T-helper 2 cell (primary cell): ENCODE results near the gene CACNA1C.
"Not testable (repeated sequence)": the region's sequence is repeated elsewhere in the genome, so short reads cannot be mapped to it uniquely, and the experiment has no call there.

Experiments used
- DNase-seq, 5 experiments: peaks; one replicate each; pipeline versions ENCODE4 v3.0.0 to v3.0.0-alpha.2; 2012 to 2022

The CACNA1C gene

DNA sequence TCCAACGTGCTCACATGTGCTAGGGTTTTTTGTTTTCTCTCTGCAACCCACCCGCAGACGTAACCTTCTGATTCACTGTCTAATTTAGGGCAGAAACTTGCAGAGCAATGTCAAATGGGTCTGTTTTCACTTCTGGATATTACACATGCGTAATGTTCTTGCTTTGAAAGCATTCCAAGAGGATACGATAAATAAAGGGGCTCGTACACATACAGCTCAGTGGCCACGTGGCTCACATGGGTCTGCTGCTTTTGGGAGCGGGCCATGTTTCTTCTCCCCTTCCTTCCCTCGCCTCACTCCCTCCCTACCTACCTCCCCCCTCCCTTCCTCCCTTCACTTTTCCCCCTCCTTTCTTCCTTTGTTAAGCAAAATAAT, 23.4 kb downstream of the CACNA1C start:
- no peak for DNase-seq

DNA sequence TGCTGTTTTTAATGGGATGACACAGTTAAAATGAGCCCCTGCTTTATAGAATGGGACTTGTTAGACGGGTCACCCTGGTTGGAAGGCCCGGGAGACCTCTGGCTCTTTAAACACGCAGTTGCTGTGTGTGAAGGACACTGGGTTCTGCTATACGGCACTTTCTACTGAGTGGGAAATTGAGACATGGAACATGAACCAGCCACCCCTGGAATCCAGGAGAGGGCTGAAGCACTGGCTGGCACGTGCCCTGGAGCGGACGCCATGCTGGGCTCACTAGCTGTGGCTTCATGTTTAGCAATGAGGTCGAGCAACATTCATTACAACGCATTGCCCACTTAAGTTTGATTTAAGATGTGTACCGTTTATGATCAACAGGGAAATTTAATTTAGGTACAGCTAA, 23.9 kb downstream of the CACNA1C start:
- DNase-seq, result no peak

DNA sequence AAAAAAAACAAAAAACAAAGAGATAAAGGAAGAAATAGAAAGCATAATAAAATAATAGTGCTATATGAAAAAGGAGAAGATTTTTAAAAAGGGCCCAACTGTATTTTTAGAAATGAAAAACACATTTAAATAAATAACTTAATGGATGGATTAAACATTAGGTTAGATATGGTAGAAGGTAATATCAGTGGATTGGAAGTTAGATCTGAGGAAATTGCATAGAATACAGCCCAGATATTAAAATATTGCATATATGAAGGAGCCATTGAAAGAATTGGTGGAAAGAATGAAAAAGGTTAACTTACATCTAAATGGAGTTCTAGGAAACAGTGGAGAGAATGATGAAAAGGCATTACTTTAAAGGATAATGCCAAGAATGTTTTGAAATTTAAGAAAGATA, 27.8 kb downstream of the CACNA1C start:
- no peak for DNase-seq

DNA sequence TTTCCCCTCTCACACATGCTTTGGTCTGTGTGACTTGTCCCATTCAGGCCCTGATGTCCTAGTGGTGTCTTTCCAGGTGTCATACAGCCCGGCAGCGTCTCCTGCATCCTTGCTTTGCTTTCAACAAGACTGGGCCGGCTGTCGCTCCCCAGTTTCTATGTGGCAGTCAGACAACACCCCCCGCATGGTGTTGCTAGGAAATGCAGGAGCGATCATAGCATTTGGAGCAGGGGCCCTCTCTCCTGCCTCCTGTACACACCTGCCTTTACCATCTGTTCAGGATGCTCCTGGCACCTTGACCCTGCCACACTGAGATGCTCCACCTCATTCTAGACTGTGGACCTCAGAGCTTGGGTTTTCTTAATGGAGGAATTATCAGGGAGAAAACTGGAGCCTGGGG, 29.5 kb downstream of the CACNA1C start:
- DNase-seq, result no peak

DNA sequence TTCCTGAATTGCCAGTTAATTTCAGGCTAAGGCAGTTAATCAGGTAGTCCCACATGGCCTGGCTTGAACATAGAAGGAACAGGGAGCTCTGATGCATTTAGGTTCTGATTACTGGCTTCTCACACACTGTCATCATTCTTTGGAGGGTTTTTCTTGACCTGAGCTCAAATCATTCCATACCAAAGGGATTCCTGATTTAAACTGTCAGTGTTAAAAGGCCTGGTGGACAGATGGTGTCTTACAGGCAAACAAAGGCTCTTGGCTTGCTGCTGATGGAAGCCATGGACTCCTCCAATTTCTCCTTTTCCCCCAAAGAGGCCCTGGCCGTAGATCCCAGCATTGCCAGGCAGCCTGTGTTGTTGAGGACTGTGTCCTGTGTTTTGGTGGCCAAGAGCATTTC, 30.2 kb downstream of the CACNA1C start:
- no peak for DNase-seq

DNA sequence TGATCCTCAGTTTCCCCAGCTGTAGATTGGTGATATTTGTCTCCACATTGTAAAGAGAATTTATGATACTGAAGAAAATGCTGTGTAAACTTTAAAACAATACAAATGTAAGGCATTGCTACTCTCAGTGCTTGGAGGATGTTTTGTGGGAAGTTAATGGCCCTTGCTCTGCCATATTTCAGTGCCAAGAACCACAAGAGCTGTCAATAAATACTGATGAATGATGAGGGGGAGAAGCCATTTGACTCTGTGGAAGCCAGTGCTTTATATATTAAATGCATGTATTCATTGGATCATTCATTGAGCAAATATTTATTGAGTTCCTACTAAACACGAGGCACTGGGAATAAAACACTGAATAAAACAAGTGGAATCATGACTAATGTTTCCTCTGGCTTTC, 30.8 kb downstream of the CACNA1C start:
- no peak for DNase-seq

DNA sequence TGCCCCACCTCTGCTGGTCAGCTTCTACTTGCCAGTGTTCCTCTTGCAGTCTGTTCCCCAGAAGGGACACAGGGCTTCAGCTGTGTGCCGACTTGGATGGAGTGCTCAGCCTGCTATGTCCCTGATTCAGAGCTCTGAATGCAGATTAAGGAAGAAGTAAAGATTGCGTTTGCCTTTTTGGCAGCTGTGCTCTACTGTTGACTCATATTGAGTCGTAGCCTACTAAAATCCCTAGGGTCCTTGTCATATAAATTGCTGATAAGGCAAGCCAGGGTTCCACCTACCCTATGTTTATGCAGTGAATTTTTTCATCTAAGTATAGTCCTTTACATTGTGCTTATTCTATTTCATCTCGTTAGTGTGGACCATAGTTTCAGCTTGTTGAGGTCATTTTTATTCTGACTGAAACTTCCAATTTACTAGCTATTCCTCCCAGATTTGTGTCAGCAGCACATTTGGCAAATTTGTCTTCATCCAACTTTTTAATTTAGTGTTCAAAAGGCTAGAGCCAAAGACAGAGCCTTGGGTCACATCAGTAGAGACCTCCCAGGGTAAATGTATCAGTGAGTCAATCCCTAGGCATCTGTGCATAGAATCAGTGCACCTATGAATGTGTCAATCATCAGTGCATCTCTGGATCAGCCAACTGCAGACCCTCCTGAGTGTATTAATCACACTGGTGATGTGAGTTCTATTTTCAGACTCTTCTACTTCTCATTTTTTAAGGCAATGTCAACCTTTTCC, 31.9 kb downstream of the CACNA1C start:
- no peak for DNase-seq

DNA sequence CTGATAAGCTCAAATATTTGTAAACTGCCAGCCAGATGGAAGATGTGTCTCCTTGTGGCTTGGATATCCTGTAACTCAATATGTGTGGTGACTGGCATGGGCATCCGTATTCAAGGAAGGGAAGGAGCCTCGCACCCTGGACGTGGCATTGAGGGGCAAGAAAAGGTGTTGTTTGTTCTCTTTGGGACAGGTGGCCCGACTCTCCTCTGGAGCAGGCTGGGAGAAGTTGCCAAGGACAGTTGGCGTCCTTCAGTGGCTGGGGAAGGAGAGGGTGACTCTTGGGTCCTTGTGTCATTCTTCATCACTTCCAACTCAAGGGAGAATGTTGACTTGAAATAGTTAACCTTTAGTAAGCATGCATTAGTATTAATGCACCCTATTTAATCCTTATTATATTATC, 39.6 kb downstream of the CACNA1C start:
- DNase-seq, result no peak

DNA sequence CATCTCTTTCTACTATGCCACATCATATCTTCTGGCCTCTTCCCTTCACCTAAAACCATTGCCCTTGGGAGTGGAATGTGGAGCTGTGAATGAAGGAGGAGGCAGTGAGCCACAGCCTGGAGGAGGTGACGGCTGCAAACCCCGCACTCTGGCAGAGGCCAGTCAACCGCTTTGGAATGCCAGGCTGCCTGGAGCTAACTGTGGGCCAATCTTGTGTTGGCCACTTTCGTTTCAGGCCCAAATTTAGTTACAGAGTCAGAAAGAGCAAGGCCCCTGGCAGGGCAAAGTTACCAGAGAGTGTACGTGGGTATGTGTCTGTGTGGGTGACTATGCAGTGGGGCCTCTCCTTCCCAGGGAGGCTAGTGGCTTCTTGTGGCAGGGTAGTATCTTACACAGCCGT, 40.1 kb downstream of the CACNA1C start:
- no peak for DNase-seq

DNA sequence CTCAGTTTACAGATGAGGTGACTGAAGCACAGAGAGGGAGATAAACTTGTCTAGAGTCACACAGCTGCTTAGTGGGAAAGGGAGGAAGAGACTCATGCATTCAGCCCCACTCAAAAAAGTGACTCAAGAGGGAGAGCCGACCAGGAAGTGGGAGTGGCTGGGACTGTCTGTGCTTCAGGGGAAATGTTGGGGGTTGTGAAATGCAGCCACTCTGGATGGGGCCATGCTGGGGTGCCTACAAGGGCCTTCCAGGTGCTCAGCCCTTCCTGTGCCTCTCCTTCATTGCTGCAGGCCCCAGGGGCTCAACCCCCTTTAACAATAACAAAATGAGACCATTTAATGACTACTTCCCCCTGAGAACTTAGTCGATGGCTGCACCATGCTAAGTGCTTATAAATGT, 41.8 kb downstream of the CACNA1C start:
- no peak for DNase-seq

DNA sequence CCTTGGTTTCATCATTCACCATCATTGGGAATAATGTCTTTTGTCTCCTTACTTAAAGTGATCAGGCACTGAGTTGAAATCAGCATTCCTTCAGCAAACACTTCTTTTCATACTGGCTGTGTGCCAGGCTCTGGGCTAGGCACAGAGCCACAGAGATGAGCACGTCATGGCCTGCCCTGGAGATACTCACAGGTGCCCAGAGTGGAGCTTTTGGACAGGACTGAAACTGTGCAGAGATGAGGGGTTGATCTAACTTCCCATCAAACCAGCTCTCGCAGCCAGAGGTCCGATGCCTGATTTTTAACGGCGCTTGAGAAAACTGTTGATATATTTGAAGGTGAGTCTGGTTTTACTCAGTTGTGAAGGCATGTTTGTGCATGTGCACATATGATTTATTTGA, 43.1 kb downstream of the CACNA1C start:
- DNase-seq, result no peak

DNA sequence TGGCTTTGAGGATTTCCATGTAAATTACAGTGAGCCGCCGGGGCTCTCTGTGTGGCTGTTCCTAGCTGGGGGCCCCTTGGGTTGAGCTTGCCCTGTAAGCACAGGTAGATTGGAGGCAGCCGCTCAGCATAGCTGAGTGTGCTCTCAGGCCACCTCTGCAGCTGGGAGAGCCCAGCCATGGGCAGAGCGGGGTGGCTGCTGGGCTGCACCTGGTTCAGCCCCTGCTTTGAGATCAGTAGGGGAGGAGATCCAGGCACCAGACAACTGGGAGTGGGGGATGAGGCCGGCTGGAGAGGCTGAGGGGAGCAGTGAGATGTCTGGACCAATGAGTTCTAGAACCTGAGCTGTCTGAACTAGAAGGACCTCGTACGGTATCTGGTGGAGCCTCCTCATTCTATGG, 44.8 kb downstream of the CACNA1C start:
- no peak for DNase-seq

DNA sequence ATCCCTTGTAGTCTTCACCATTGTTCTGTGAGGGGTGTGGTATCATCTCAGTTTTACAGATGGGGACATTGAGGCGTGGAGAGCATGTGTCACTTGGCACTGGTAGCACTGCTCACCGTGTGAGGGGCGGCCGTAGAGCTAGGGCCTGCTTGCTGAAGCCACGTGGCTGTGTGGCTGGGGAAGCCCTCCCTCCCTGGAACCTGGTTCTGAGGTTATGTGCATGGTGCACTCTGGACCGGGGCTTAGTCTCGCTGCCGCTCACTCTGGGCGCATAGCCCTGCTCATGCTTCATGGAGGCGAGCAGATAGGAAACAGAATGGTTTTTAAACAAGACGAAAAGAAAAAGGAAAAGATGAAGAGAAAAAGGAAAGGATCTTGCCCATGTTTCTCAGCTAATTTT, 46.1 kb downstream of the CACNA1C start:
- no peak for DNase-seq

DNA sequence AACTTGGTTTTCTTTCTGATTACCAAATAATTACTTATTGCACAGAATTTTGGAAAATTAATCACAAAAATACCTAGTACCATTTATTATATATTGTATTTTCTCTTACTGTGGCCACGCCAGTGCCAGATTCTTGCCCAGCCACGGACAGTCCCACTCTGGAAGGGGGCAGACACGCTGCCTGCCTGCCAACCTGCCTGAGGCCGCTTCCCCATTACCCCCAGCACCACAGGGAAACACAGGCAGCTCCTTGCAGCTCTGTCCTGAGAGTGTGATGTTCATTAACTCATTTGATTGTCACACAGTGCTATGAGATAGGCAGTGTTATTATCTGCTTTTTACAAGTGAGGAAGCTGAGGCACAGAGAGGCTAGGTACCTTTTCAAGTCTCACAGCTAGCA, 46.8 kb downstream of the CACNA1C start:
- no peak for DNase-seq

DNA sequence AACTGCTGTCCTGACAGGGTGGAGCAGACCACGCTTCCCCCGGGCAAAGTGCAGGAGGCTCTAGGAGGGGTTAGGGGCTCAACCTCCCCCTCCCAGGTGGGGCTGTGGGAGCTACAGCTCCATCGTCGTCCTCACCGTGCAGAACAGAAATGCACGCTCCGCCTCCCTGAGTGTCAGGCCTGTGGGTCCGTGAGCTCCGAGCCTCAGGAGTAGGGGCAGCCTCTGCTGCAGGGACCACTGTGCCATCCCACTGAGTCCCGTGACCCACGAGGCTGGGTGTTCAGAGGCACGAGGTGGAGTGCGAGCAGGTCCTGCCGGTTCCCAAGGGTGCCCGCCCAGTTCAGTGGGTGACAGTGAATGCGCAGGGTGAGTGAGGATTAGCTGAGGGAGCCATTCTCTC, 48.6 kb downstream of the CACNA1C start:
- no peak for DNase-seq

DNA sequence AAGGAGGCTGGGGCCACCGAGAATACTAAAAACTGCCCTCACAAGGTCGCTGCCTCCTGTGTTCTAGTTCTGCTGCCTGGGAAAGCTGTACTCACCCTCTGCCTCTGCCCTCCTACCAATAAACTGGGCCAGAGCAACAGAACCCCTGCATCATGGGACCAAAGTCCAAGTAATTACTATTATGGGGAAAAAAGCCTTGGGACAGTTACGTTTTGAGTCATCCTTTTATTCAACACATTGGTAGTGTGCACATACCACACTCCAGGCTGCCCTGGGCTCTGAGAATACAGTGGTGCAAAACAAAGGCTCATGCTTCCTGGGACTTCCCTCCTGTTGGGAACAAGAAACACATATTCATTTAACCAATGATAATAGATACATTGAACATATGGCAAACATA, 49.0 kb downstream of the CACNA1C start:
- DNase-seq, result no peak

DNA sequence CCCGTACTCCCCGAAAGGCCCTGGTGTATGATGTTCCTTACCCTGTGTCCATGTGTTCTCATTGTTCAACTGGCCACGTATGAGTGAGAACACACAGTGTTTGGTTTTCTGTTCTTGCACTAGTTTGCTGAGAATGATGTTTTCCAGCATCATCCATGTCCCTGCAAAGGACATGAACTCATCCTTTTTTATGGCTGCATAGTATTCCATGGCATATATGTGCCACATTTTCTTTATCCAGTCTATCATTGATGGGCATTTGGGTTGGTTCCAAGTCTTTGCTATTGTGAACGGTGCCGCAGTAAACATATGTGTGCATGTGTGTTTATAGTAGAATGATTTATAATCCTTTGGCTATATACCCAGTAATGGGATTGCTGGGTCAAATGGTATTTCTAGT, 49.9 kb downstream of the CACNA1C start:
- not testable (repeated sequence) for DNase-seq

DNA sequence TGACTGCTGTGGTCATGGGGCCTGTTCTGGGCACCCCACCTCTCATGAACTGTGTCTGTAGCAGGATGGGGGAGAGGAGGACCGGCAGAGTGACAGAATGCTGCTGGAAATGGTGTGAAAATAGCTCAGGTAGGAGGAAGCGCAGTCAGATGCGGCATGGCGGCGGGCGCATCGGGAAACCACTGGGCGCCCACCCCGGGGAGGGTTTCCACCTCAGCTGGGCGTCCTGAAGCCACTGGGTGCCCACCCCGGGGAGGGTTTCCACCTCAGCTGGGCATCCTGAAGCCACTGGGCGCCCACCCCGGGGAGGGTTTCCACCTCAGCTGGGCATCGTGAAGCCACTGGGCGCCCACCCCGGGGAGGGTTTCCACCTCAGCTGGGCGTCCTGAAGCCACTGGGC, 52.6 kb downstream of the CACNA1C start:
- DNase-seq, result not testable (repeated sequence)

DNA sequence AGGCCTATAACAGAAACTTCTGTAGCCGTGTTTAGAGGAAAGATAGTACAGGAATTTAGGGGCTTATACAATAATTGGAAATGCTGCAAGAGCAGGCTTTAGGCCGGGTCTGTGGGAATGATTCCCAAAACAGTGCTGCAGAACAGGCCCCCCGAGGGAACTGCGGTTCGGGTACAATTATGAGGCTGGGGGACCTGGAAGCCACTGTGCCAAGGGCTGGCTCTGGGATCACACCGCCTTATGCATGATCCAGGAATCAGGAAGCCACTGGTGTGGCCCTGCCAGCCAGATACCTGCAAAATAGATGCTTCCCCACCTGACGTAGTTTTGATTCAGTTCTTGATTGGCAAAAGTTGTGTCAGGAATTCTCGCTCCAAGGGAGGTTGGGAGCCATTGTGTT, 55.4 kb downstream of the CACNA1C start:
- no peak for DNase-seq

DNA sequence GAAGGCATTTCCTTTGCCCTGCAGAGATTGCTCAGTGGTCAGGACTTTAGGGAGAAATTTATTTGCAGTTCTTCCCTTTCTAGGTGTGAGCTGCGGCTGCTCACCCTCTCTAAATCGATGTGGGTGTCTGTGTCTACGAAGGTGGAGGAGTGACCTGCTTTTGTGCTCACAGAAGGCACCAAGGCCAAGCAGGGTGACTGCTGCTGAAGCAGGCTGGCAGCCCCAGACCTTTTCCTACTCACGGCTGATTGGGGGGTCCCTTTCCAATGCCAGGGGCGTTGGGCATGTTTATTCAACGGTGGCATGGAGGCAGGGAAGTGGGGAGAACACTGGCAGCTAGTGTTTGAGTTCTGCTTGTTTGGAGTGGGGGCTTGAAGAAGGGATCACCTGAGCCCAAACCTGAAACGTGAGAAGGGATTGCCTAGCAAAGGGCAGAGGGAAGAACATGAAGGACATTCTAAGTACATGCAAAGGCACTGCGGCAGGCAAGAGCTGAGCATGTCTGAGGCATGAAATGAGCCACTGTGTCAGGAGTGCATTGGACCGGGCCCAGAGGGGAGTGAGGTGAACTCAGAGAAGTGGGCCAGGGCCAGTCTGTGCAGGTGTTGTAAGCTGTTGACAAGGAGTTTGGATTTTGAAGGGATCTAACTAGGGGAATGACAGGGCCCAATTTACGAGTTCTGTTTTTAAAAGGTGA, 56.3 kb downstream of the CACNA1C start:
- no peak for DNase-seq

DNA sequence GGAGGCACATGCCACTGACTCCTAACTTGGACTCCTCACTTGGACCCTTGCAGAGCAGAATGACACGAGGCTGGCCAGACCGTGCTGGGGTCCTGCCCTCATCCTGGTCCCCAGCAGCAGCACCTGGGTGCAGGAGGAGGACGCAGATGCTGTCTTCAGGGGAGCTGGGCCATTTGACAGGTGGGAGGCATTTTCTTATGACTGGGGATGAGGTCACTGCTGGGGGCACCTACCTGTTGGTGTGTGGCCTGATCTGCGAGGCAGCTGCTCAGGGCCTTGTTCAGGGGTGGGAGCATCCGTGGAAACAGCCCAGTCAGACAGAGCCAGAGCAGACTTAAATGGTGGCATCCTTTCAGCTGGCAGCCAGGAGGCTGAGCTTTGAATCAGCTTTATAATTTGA, 57.3 kb downstream of the CACNA1C start:
- DNase-seq, result no peak

DNA sequence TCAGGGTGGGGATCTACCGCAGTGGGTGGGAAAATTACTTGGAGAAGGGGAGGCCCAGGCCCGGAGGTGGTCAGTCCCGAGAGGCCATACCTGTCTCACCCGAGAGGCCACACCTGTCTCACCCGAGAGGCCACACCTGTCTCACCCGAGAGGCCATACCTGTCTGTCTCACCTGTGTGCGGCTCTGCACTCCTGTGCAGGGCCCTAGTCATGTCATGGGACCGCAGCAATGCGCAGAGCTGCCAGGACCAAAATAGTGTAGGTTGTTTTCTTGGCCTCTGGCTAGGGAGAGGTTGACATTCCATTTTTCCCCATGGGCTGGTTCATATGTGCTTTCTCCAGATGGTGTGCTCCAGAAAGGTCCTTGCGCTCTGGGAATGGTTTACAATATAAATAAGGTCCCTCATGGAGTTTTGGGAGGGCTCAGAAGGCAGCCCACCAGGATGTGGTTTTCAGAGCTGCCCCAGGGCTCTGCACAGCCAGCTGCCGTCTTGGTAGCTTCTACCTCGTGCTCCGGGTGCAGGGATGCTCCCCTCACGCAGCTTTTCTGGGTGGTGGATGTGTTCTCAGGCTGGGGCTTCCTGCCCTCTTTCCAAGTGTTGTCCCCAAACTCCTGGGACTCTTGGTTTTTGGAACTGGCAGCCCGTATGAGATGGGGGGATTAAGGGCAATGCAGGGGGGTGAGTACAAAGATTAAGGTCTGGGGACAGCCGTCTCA, 58.2 kb downstream of the CACNA1C start:
- no peak for DNase-seq

DNA sequence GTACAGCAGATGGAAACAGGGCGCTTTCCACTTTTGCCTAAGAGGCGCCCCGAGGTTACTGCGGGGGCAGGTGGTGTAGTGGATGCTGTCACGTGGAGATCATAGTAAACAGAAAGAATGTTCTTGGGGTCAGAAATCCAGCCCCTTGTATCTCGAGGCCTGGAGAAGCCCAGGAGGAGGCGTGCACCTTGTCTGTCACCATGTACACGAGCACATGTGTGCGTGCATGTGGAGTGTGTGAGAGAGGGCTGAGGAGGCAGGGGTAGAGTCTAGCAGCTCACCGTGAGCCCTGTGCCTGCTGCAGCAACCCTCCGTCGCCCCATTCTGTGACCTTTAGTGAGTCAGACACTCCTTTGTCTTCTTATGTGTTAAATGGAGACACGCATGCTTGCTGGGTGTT, 59.0 kb downstream of the CACNA1C start:
- no peak for DNase-seq

DNA sequence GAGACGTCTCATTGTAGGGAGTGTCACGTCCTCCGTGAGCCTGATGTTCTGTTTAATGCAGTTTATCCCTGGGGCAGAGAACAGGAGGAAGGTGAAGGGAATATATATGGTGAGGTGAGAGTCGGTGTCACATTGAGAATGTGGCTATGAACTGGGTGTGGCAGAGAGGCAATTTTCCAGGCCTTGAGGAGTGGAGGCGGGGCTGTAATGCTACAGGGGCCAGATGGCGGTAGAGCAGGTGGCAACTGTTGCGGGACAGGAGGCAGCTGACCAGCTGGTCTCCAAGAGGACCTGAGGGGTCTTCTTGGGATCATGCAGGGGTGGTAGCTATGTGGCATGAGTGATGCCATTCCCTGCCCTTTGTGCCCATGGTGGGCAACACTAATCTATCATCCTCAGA, 59.6 kb downstream of the CACNA1C start:
- DNase-seq, result no peak
